Activated naive CD4-positive, alpha-beta T cell treated with Interleukin-2 at 50 U/mL for 16 hours (primary cell): ENCODE data around the gene LPP.
"Not testable (repeated sequence)": the region's sequence is repeated elsewhere in the genome, so short reads cannot be mapped to it uniquely, and the experiment has no call there.

ENCODE experiments used
- DNase-seq: peaks from one replicate; pipeline ENCODE4 v3.0.0-alpha.2; 2020

Gene LPP

DNA sequence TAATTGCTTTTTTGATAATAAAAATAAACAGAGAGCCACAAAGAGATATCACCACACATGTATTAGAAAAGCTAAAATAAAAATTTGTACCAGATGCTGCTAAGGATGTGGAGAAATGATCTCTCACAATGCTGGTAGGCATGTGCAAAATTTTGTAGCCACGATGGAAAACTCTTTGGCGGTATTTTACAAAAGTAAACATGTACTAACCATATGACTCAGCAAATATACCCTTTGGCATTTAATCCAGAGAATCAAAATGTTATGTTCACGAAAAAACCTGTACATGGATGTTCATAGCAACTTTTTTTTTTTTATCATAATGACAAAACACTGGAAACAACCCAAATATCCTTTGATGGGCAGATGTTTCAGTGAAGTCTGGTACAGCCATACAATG, 261.2 kb downstream of the LPP start:
- no peak for DNase-seq

DNA sequence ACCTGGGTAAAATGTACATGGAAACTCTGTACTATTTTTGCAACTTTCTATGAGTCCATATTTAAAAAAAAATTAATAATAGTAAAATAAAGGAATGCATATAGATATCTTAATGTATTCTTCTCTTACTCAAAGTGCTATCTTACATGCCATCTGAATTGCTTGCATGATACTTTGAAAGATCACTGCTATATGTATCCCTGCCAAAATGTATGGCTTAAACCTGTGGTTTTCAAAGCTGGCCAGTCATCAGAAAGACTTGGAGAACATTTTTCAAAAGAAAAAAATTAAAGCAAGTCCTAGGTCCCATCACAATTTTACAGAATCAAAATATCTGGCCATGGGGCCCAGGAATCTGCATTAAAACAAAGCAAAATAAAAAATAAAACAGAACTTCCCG, 262.1 kb downstream of the LPP start:
- DNase-seq: no peak

DNA sequence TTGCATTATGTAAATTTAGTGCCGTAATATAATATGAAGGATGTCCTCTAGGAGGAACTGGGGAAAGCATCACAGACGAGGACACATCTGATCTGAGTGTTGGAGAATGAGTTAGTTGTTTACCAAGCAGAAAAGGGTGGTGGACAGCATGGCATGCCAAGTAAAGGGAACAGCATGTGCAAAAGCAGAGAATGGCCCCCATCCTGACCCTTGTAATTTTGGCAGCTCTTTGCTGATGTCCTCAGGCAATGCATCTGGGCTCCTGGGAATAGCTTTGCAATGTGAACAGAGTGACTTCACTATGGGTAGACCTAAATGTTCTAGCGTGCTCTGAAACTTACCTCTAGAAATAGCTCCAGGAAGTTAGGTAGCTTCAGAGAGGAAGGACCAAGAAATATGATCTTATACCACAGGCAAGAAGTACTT, 263.3 kb downstream of the LPP start:
- DNase-seq: no peak

DNA sequence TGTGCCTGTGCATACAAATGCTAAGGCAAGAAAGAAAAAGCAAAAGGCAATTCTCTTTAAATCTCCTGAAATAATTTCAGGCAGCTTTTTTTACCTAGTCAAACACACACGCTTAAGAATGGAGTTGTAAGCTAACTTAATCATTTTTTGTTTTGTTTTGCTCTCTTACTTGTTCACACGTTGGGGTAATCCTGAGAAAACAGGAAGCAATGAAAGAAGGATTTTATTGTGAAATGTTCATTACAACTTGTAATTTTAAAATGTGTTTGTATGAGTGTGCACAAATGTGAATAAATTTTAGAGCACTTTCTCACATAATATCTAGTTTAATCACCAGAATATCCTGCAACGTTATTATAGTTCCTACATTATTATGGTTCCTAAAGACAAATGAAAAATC, 263.8 kb downstream of the LPP start:
- DNase-seq: no peak

DNA sequence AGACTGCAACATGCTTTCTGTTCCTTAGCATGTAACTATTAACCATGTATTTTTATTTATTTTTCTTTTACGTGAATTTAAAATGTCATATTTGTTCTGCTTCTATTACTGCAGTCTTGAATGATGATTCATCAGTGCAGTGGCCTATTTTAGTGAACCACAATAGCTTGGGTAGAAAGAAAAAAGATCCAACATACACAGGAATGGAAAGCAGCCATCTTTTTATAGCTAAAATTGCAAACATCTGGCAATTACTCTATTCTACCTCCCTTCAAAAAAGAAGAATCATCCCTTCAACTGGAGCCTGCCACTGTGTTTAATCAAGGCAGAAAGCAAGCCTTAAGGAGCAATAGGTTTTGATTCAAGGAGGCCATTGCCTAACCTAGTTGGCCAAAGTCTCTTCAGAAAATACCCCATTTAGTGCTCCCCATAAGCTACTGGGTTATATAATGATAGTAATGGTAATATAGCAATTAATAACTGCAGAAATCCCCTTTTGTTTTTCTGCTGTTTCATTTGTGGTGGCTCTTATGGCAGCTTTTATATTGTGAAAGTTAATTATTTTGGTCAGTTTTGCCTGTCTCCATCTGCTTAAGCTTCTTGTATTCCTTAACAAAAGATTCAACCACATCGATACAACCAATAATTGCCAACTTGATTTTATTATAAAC, 267.3 kb downstream of the LPP start:
- no peak for DNase-seq

DNA sequence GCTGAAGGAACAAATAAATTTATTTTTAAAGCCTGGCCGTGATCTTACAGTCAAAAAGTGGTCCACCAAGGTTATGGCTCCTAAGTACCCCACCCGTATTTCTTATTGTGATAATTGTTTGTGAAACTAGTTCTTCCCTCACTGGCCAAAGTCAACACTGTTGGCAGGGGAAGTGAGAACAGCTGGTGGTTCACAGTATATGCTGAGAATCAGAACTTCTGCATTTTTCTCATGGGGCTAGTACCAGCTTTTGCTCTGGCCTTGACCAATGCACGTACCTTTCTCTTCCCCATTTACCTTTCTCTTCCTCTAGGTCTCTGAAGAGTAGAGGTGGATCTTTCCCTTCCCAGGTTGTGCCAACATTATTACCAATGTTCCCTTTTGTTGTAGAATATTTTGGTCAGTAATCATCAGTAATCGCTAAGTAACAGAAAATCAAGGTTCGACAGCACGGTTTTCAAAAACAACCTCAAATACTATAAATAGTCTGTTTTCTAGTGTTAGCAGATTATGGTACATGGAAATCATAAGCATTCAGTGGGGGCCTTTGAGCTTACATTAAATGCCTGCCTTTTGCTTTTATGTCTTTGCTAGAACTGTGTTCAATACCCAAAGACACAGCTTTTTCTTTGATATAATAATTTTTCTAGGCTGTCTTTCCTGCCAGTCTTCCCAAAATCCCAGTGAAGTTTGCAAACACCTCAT, 268.0 kb downstream of the LPP start:
- no peak for DNase-seq

DNA sequence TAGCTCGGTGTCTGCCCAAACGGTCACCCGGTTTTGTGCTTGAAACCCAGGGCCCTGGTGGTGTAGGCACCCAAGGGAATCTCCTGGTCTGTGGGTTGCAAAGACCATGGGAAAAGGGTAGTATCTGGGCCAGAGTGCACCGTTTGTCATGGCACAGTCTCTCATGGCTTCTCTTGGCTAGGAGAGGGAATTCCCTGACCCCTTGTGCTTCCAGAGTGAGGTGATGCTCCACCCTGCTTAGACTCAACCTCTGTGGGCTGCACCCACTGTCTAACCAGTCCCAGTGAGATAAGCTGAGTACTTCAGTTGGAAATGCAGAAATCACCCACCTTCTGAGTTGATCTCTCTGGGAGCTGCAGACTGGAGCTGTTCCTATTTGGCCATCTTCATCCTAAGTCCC, 274.0 kb downstream of the LPP start:
- not testable (repeated sequence) for DNase-seq

DNA sequence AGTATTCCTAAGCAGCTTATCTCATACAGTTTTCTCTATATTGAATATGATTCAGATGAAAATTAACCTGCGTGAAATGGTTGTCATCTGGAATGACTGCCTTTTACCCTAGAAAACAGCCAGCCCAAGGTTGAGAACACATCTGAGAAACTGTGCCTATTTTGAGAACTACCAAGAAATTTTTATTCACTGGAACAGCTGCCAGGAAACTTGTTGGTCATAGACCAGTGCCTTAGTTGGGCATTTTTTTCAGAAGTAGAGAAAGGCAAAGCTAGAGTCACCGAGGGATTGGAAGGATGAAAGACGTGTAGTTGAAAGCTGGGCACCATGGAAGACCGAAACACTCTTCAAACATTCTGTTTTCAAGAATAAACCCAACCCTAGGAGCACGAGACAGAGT, 277.1 kb downstream of the LPP start:
- no peak for DNase-seq

DNA sequence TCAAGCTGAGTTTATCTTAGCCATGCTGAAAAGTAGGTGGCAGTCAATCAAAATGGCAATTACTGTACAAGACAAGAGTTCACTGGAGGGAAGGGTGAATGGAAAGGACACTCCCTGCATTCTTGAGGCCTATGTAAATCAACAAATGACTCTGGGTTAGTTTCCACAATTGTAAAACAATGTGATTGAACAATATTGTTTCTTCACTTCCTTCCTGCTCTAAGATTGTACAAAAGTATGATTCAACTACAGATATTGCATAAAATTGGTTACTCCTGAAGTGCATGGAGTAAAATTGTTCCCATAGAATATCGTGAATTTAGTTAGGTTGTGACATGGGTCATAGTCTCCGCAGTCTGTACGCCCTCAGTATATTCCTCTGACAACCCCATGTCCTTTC, 277.6 kb downstream of the LPP start:
- DNase-seq: no peak

DNA sequence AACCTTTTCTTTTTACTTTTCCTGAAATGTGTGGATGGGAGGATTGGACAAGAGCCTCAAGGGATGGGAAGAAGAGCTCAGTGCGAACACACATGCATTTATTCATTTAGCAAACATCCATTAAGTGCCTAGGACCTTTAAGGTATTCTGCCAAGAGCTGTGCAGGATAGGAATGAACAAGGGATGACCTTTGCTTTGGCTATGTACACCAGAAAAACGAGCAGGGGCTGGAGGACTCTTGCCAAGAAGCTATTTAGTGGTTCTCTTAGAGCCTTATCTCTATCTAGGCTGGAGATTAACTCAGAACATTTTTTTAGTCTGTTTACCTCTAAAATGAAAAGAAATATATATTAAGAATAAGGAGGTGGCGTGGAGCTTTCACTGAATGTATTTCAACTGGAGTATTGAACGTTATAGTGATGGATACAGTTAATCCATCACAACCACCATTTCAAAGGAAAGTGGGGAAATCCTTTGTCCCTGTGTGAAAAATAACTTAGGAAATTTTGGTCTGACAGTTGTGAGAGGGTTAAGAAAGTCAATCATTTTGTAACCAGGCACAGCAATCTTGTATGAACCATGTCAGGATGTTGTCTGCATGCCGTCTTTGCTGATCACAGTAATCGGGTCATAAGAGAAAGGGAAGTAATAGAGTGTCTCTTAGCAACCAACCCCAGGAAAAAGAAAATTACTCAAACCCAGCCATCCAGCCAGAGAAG, 279.0 kb downstream of the LPP start:
- DNase-seq: no peak

DNA sequence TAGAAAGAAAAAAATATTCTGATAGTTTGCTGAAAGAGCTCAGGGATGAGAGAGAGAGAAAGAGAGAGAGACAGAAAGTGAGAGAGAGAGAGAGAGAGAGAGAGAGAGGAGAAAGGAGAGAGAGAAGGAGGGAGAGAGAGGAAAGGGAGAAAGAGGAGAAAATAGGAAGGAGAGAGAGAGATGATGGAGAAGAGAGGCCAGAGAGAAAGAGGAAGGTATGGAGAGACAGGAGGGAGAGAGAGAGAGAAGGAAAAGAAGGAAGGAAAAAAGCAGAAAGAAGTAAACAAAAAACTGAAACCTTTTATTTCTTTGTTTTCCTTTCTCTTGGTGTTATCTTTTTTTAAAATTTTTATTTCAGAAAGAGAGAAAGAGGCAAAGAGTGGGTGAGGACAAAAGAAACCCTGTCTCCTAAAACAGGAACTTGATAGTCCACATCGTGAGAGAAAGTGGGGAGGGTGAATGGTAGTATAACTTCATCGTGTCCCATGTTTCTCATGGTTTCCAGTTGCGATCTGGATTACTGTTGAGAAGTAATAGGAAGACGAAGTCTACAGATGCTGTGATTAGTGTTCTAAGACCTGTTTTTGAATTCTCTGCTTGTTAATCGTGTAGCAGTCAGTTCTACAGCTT, 279.7 kb downstream of the LPP start:
- no peak for DNase-seq

DNA sequence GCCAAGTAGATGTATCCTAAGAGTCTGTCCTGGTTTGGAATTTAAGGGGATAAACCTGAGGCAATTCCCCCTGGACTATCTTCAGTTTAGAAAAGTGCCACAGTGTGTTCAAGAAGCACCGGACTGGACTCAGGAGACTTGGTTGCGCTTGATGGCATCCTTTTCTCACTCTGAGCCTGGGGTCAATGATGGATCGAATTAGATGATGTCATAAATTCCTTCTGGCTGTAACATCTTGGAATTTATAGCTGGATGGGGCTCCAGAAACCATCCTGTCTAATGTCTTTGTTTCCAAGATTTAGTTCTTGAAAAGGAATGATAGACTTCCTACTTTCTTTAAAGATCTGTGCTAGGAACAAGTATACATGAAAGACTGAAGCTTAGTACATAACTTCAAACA, 280.6 kb downstream of the LPP start:
- no peak for DNase-seq

DNA sequence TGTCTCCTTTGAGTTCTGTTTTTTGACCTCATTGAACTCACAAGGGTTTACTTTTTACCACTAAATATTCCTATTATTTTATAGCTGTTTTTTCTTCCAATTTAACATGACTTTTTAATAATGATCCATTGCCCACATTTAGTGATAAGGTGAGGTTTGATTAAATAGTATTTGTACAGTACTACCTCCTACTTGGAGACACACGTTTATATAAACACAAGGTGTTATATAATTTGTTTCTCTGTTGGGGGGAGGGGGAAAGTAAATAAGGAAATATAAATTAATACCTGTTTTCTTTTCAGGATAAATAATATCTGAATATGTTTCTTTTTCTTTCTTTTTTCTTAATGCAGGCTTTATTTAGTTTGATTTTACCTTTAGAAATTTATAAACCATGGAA, 281.3 kb downstream of the LPP start:
- DNase-seq: no peak

DNA sequence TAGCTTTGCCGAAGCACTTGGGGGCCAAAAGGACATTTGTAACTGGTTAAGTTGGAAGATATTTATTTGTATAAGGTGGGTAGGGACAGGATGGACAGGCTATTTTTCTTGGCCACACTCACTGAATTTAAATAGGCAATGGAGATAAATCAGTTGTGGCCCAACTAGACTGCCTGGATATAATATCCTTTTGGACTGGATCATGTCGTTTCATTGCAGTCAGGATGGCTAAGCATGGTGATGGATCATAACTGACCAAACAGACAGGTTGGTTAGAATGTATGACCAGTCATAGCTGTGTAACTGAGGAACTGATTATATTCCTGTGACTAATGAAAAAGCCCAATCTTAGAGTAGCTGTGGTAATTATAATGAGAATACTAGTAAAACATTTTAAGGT, 284.0 kb downstream of the LPP start:
- DNase-seq: no peak

DNA sequence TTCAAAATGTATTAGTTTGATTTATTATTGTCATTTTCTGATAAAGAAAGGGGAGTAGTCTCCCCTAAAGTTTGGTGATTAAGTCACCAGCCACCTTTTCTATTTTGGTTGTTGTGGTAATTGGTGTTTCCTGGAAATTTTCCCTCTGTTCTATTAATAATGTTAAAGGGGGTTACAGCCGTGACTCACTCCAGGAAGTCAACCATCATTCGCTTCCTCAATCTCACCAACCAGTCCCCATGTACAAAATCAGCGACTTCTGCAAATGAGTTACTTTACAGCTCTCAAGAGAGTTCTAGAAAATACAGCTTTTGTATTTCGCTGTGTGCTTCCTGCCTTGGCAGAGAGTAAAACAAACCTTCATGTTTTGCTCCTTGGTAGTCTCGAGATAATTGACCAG, 285.1 kb downstream of the LPP start:
- DNase-seq: peak; percentile 18

DNA sequence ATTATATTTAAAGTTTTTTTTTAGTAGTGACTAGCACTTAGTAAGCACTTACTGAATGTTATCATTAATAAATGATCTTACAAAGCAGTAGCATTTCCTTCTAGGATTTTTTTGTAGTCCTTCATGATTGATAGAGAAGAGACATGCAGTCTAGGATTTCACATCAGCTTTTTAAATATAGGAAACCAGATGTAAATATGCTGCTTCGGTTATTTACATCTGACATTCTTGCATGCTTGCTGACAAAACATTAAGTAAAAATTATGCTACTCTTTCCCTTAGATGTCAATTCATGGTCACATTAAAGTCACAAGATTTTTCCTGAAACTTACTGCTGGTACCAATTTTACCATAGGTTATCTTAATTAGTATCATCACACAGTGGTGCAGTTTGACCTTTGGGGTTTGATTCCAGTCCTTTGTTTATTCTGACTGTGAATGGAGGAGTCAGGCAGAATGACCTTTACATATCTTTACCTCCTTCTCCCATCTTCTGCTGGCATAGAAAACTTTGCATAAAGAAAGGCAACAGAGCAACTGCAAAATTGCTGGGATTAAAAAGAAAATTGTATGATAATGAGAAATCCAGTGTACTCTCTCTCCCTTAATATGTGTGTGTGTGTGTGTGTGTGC, 286.5 kb downstream of the LPP start:
- no peak for DNase-seq

DNA sequence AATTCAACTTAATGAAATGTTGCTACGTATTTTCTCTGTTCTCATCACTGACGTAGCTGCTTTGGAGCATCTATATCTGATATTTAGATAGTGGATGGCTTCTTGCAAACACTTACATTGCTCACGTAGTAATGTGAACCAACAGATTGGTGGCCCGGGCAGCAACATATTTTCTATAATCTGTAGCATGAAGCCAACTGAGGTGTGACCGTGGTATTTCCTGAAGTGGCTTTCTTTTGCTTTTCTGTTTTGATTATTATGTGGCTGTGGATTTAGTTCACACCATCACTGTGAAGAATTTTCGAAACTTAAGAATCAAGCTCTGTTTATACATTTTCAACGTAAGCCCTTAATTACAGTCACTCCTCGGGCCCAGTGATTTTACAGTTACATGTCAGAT, 288.5 kb downstream of the LPP start:
- no peak for DNase-seq

DNA sequence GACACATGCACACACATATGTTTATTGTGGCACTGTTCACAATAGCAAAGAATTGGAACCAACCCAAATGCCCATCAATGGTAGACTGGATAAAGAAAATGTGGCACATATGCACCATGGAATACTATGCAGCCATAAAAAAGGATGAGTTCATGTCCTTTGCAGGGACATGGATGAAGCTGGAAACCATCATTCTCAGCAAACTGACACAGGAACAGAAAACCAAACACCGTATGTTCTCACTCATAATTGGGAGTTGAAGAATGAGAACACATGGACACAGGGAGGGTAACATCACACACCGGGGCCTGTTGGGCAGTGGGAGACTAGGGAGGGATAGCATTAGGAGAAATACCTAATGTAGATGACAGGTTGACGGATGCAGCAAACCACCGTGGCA, 291.2 kb downstream of the LPP start:
- DNase-seq: not testable (repeated sequence)

DNA sequence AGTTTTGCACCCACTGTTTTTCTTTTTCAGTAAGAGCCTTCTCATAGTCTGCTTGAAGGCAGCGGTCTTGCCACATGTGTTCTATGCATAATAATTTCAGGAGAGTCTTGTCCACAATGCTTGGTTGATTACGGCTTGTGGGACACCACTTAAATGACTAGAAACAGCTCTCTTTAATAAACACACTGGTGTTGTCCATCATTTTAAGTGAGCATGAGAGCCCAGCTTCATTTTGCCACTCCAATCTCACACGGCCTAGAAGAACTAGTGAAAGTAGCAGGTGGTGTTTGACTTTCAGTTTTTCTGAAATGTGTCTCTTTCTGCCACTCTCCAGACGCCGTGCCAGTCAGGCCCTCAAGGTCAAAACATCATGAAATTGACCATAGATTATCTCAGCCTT, 292.1 kb downstream of the LPP start:
- no peak for DNase-seq

DNA sequence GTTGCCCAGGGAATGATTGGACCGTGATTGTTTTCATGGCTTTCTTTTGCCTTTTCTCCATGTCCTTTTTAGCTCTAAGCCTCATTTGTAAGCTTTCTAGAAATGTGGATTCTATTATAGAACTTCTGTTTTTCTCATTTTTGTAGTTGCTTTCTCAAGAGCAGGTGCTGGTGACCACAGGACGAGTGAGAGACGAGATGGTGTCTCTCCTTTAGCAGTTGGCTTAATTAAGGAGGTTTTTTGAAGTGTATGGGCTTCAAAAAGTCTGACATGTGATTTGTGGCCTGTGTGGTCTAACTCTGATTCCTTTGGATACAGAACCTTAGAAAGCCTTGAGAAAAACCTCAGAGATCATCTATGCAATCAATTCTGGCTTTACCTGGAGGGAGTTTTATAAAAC, 292.8 kb downstream of the LPP start:
- no peak for DNase-seq

DNA sequence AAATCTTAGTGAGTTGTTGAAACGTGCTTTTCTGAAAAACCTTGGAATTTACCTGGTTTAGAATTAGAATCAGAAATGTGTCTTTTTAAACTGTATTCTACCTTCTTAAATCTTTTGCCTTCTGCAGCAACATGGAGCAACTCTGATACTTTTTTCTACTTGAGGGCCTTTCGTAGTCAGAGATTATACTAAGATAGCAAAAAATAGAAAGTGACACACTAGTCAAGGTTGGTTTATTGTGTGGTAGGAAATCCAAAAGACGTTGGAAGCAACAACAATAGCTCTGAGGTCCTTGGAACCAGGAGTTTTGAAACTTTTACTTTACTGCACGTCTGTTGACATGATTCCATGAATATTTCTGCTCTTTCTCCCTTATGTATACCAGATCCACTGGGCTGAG, 294.9 kb downstream of the LPP start:
- DNase-seq: no peak

DNA sequence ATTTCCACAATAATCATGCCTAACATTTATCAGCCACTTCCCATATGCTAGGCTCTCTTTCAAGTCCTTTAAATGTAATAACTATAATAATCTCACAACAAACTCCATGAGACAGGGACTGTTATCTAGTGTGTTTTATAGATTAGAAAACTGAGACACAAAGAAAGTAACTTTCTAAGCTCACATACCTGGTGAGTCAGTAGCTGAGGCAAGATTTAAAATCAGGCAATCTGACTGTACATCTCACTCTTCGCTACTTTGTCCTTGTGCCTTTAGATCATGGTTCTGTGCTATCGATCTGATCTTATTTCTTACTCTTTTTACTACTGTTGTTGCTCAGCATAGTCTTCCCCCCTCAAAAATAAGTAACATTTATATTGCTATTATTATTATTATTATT, 295.5 kb downstream of the LPP start:
- no peak for DNase-seq

DNA sequence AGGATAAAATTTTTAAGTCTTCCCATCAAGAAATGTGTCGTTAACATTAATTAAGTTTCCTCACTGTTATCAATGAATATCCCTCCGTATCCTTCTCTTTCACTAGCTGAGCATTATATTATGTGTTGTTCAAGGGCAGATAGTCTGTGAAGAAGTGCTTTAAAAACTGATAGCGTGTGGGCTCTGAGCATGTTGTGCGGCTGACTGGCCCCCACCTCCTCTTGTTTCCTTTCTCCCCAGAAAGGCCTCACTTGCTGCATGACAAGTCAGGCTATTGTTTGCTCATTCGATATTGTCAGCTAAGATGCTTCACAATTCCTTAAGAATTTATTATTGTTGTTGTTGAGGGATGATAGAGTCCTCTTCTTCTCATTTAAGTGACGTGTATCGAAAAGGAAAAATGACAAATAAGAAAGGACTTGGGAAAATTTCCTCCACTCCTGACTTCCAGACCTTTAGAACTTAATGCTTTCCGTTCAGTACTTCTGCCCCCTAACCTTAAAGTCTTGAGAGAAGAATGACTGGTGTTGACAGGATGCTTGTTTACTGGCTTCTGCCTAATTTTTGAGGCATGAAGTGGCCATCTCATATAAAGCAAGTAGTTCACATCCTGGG, 298.3 kb downstream of the LPP start:
- no peak for DNase-seq
